Ovary (tissue), 3 donors: Measurements from ENCODE around the gene PCIF1.

Source experiments
- CTCF ChIP-seq, 3 donors: fragments of 450-650 bp in 2 of 3; fragments of 200-600 bp in 1 of 3; IDR thresholded peaks; one replicate each; pipeline versions ENCODE4 v1.5.1 to v1.8.0; 2016 to 2022; ENCODE audit warnings: antibody characterized with exemption in 3 of 3, mild to moderate bottlenecking in 1 of 3
- EP300 ChIP-seq: sonication (generic); formaldehyde crosslinking; IDR thresholded peaks from one replicate; pipeline ENCODE4 v1.6.1; 2017; ENCODE audit warnings: antibody characterized with exemption
- POLR2A ChIP-seq: fragments of 450-650 bp; IDR thresholded peaks from one replicate; pipeline ENCODE4 v1.6.1; 2017; ENCODE audit warnings: antibody characterized with exemption, mild to moderate bottlenecking, moderate library complexity
- donor health status: DM: no; HTN: no; CAD: no.

- TF ChIP-seq CTCF (IDR thresholded peaks at IDR 0.05): no peak
- TF ChIP-seq EP300: no peak
- TF ChIP-seq POLR2A: no peak
These were observed 27.1 kb upstream of the PCIF1 start for GRCh38 chr20:45907219-45907948.
